ENCODE measurements around the gene CLTCL1.

DNA sequence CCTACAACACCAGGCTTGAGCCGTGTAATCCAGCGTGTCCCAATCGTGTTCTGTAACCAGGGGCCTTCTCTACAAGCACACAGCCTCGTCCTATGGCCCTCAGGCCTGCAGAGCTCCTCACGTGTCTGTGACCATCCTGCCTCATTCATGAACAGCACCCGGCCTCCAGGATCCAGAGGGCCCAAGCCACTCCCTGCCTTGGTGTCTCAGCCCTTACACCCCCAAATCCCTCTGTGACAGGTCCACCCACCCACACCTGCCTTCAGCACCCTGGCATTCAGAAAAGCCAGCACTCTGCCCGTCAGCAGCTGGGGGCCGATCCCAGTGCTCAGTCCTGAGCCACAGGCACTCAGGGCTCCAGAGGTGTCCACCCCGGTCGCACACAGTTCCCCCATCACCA is 154.6 kb downstream of the CLTCL1 start:
- TF ChIP-seq YY1 (IDR thresholded peaks at IDR 0.05; ENCODE audit: insufficient read depth, insufficient read length) (no peak), ZNF274 (IDR thresholded peaks at IDR 0.05; ENCODE audit: low read depth, low read length) (no peak), SUZ12 (IDR thresholded peaks at IDR 0.05; ENCODE audit: extremely low read depth, insufficient read depth, insufficient read length) (no peak)
